GM06990 (cell line): ENCODE data around the gene DAB2.

ENCODE experiments used
- DNase-seq: peaks from one replicate; pipeline ENCODE4 v3.0.0-alpha.2; 2011; ENCODE audit not compliant: insufficient read length; ENCODE audit errors: extremely low read depth
- H3K27me3 ChIP-seq: replicated peaks from 2 replicates; pipeline ENCODE4 v1.6.0; 2011; ENCODE audit warnings: low read length; ENCODE audit not compliant: control insufficient read depth, insufficient read depth
- H3K36me3 ChIP-seq: 2 replicates; pipeline ENCODE4 v1.5.1; 2011; ENCODE audit warnings: low read length; ENCODE audit not compliant: control insufficient read depth, insufficient read depth
- H3K4me3 ChIP-seq: replicated peaks from 2 replicates; pipeline ENCODE4 v1.5.1; 2011; ENCODE audit warnings: low read depth, mild to moderate bottlenecking, control low read depth, low read length
- CTCF ChIP-seq: IDR thresholded peaks from 2 replicates; pipeline ENCODE4 v1.5.1; 2011; ENCODE audit warnings: low read length, control low read depth, mild to moderate bottlenecking, inconsistent platforms; ENCODE audit not compliant: insufficient read depth, poor library complexity, severe bottlenecking

Gene DAB2

GRCh38 chr5:39368116-39368515, 56.7 kb downstream of the DAB2 start:
- no peak for TF ChIP-seq CTCF

GRCh38 chr5:39367711-39368110, 57.1 kb downstream of the DAB2 start:
- H3K27me3 ChIP-seq: no peaks in the 10 kb centered on the region; the same call in 1 of the 2 replicates
- no peak overlapping the region for H3K4me3 ChIP-seq
- no peaks in the 10 kb centered on the region for H3K36me3 ChIP-seq
- no peak for TF ChIP-seq CTCF
- no peak for DNase-seq

More at GRCh38 chr5:39368116-39368515, 56.7 kb downstream of the DAB2 start:
- no peak for DNase-seq
- H3K27me3 ChIP-seq: no peaks in the 10 kb centered on the region; the same call in 1 of the 2 replicates
- H3K36me3 ChIP-seq: no peaks in the 10 kb centered on the region
- H3K4me3 ChIP-seq: no peak overlapping the region

GRCh38 chr5:39364367-39364766, 60.4 kb downstream of the DAB2 start, which contains the start of gene C9:
TSS of gene C9 (minus strand) at chr5:39364495. CDS start at chr5:39364464, 31 bp downstream.
- Histone ChIP-seq H3K27me3 (no peaks in the 10 kb centered on the region), H3K36me3 (no peaks in the 10 kb centered on the region), H3K4me3 (no peak within 1 kb of the TSS)
- DNase-seq: no peak
- TF ChIP-seq CTCF: no peak

- no peak for TF ChIP-seq CTCF
- no peaks in the 10 kb centered on the region for H3K27me3 ChIP-seq
- no peak overlapping the region for H3K4me3 ChIP-seq
- no peaks in the 10 kb centered on the region for H3K36me3 ChIP-seq
- no peak for DNase-seq
Observed at GRCh38 chr5:39363217-39363616, 61.6 kb downstream of the DAB2 start.

GRCh38 chr5:39362646-39363045, 62.1 kb downstream of the DAB2 start:
- no peak for DNase-seq
- Histone ChIP-seq H3K4me3 (no peak overlapping the region), H3K36me3 (no peaks in the 10 kb centered on the region), H3K27me3 (no peaks in the 10 kb centered on the region)
- no peak for TF ChIP-seq CTCF

GRCh38 chr5:39361306-39361705, 63.5 kb downstream of the DAB2 start:
- Histone ChIP-seq H3K27me3 (no peaks in the 10 kb centered on the region), H3K36me3 (no peaks in the 10 kb centered on the region), H3K4me3 (no peak overlapping the region)
- no peak for TF ChIP-seq CTCF
- DNase-seq: no peak
